ENCODE data around the gene EVX2.

- TF ChIP-seq BHLHE40 (IDR thresholded peaks at IDR 0.05; ENCODE audit: borderline replicate concordance), result no peak
- no peak for TF ChIP-seq FOXK2 (IDR thresholded peaks at IDR 0.05)
- TF ChIP-seq L3MBTL2 (conservative IDR thresholded peaks at IDR 0.05), result no peak; the same call in 1 of the 2 replicates
- TF ChIP-seq CTBP1 (IDR thresholded peaks at IDR 0.05; ENCODE audit: borderline replicate concordance), result no peak
- no peak for TF ChIP-seq HDGF (IDR thresholded peaks at IDR 0.05; ENCODE audit: borderline replicate concordance)
- no peak for TF ChIP-seq LEF1 (IDR thresholded peaks at IDR 0.05; ENCODE audit: borderline replicate concordance)
- no peak for TF ChIP-seq NFRKB (IDR thresholded peaks at IDR 0.05)
- no peak for TF ChIP-seq ZNF384 (IDR thresholded peaks at IDR 0.05)
- TF ChIP-seq ARNT (IDR thresholded peaks at IDR 0.05), result no peak
- TF ChIP-seq PKNOX1 (IDR thresholded peaks at IDR 0.05), result no peak
- no peak for TF ChIP-seq ELF4 (IDR thresholded peaks at IDR 0.05)
- TF ChIP-seq TARDBP (IDR thresholded peaks at IDR 0.05), result no peak
- TF ChIP-seq SUZ12 (IDR thresholded peaks at IDR 0.05), result no peak
- TF ChIP-seq SP1 (IDR thresholded peaks at IDR 0.05), result no peak
Observed at GRCh38 chr2:176109192-176109901, 25.6 kb upstream of the EVX2 start.

Measured in HEK293T (cell line).